CD4-positive, alpha-beta T cell (primary cell): Measurements from ENCODE around the gene GNE. TPM values are rescaled to one million over a fixed set of nuclear protein-coding genes. Genes with fewer than 3 reads are reported as not detected.
"Not testable (repeated sequence)": the region's sequence is repeated elsewhere in the genome, so short reads cannot be mapped to it uniquely, and the experiment has no call there.

ENCODE experiments used
- ATAC-seq: fragments of 200-7000 bp; cut with Tn5 transposase; one replicate; pipeline ENCODE4 v1.10.0; 2022; ENCODE audit warnings: mild to moderate bottlenecking; ENCODE audit not compliant: poor library complexity
- CTCF ChIA-PET: fragments of 350-600 bp; sonication (Branson Sonifier 250); formaldehyde crosslinking; loops from one replicate; lab custom pipeline; 2021; ENCODE audit warnings: antibody characterized with exemption, inconsistent platforms; lab: Charles Lee
- POLR2A ChIA-PET: fragments of 350-600 bp; sonication (Branson Sonifier 250); formaldehyde crosslinking; loops from one replicate; lab custom pipeline; 2021; ENCODE audit warnings: antibody characterized with exemption, inconsistent platforms; lab: Charles Lee
- DNase-seq, 14 experiments: peaks; one replicate each; pipeline ENCODE4 v3.0.0-alpha.2; 2013 to 2020; ENCODE audit warnings: mixed read lengths in 2 of 14
- H3K27ac ChIP-seq, 2 donors: one replicate each; pipeline versions ENCODE4 v1.5.1 to v1.7.0; 2013; ENCODE audit warnings: low read length in 2 of 2, low read depth in 1 of 2, mild to moderate bottlenecking in 1 of 2
- H3K27me3 ChIP-seq, 2 experiments: 1 replicate in 1 of 2; 2 replicates in 1 of 2; pipeline versions ENCODE4 v1.6.1 to v1.7.0; 2013; ENCODE audit warnings: low read length in 2 of 2, control low read depth in 1 of 2, mild to moderate bottlenecking in 1 of 2, moderate library complexity in 1 of 2; ENCODE audit not compliant: insufficient read depth in 2 of 2, control insufficient read depth in 1 of 2
- H3K36me3 ChIP-seq: one replicate; pipeline ENCODE4 v1.6.1; 2013; ENCODE audit warnings: low read length, control low read depth; ENCODE audit not compliant: insufficient read depth
- H3K4me1 ChIP-seq: one replicate; pipeline ENCODE4 v1.6.1; 2013; ENCODE audit warnings: low read length, control low read depth; ENCODE audit not compliant: insufficient read depth
- H3K4me3 ChIP-seq: one replicate; pipeline ENCODE4 v1.5.1; 2013; ENCODE audit warnings: mild to moderate bottlenecking, low read length, moderate library complexity
- H3K9me3 ChIP-seq, 2 experiments: 1 replicate in 1 of 2; 2 replicates in 1 of 2; pipeline versions ENCODE4 v1.6.1 to v1.7.0; 2013; ENCODE audit warnings: low read length in 2 of 2, mild to moderate bottlenecking in 2 of 2, control low read depth in 1 of 2, moderate library complexity in 1 of 2; ENCODE audit not compliant: control insufficient read depth in 1 of 2, insufficient read depth in 1 of 2
- H3K27ac Mint-ChIP-seq: one replicate; pipeline ENCODE4 v1.8.0; 2020; ENCODE audit warnings: mixed read lengths
- H3K27me3 Mint-ChIP-seq: one replicate; pipeline ENCODE4 v1.8.0; 2021; ENCODE audit warnings: mixed read lengths
- H3K36me3 Mint-ChIP-seq: one replicate; pipeline ENCODE4 v1.8.0; 2021; ENCODE audit warnings: low read depth, mixed read lengths
- H3K4me1 Mint-ChIP-seq: one replicate; pipeline ENCODE4 v1.8.0; 2021; ENCODE audit warnings: low read depth, mixed read lengths
- H3K4me3 Mint-ChIP-seq: one replicate; pipeline ENCODE4 v1.8.0; 2020; ENCODE audit warnings: mild to moderate bottlenecking, mixed read lengths
- H3K9me3 Mint-ChIP-seq: one replicate; pipeline ENCODE4 v1.8.0; 2020; ENCODE audit warnings: mixed read lengths
- intact Hi-C, 2 experiments: fragments of 100-400 bp; cut with DNase I in 1 of 2; cut with micrococcal nuclease in 1 of 2; formaldehyde crosslinking; loops; one replicate each; pipeline versions ENCODE4 v1.15.1 to v1.9.0; 2023 to 2025; cut with DNase I, micrococcal nuclease
- total RNA-seq, 174 experiments: library from RNA in 2 of 174; stranded (reverse) in 2 of 174; gene quantifications; one replicate each; pipeline ENCODE4 v1.2.3 and lab custom pipeline; 2021 to 2026
- TF ChIP-seq, protein P1 (sequence below): fragments of 200-600 bp; IDR thresholded peaks from one replicate; pipeline ENCODE4 v1.8.0; 2022; ENCODE audit warnings: antibody characterized with exemption, mild to moderate bottlenecking

Gene GNE
- total RNA-seq, 2 experiments from 2014 or later: 12.5 to 14.6 TPM

GRCh38 chr9:36276254-36276653, 18.0 kb upstream of the GNE start:
- Histone ChIP-seq H3K27ac (no peak overlapping the region), H3K4me1 (no peaks in the 10 kb centered on the region), H3K4me3 (no peak overlapping the region), H3K36me3 (no peaks in the 10 kb centered on the region), H3K27me3 (no peaks in the 10 kb centered on the region), H3K9me3 (no peaks in the 10 kb centered on the region)
- ChIA-PET CTCF (no interaction called here), POLR2A (no interaction called here)
- Mint-ChIP-seq H3K36me3 (no peaks in the 10 kb centered on the region), H3K27me3 (no peaks in the 10 kb centered on the region), H3K27ac (no peak overlapping the region), H3K4me3 (no peak overlapping the region), H3K9me3 (no peaks in the 10 kb centered on the region), H3K4me1 (no peaks in the 10 kb centered on the region)
- ATAC-seq: no peak
- TF ChIP-seq, protein P1, sequence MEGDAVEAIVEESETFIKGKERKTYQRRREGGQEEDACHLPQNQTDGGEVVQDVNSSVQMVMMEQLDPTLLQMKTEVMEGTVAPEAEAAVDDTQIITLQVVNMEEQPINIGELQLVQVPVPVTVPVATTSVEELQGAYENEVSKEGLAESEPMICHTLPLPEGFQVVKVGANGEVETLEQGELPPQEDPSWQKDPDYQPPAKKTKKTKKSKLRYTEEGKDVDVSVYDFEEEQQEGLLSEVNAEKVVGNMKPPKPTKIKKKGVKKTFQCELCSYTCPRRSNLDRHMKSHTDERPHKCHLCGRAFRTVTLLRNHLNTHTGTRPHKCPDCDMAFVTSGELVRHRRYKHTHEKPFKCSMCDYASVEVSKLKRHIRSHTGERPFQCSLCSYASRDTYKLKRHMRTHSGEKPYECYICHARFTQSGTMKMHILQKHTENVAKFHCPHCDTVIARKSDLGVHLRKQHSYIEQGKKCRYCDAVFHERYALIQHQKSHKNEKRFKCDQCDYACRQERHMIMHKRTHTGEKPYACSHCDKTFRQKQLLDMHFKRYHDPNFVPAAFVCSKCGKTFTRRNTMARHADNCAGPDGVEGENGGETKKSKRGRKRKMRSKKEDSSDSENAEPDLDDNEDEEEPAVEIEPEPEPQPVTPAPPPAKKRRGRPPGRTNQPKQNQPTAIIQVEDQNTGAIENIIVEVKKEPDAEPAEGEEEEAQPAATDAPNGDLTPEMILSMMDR: no peak
- no peak for DNase-seq
- intact Hi-C loops: no loop called here

DNA sequence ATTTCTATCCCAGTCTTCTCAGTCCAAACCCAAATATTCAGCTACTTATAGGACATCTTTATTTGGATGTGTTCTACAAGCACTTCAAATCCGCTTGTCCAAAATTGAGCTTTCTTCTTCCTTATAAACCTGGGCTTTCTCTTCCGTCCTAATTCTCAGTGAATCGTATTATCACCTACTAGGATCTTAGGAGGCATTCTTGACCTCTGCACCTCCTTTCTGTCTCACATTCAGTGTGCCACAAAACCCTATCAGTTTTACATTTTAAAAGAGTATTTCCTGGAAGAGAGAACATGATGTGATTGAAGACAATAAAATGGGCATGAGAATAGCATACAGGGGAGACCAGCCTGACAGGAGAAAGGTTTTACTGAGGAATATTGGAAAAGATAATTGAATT, 16.8 kb upstream of the GNE start:
- Mint-ChIP-seq H3K27ac (no peak overlapping the region), H3K27me3 (no peaks in the 10 kb centered on the region), H3K4me1 (no peaks in the 10 kb centered on the region), H3K36me3 (no peaks in the 10 kb centered on the region), H3K9me3 (no peaks in the 10 kb centered on the region), H3K4me3 (no peak overlapping the region)
- H3K4me3 ChIP-seq: no peak overlapping the region
- intact Hi-C loops: no loop called here
- H3K36me3 ChIP-seq: no peaks in the 10 kb centered on the region
- no peaks in the 10 kb centered on the region for H3K9me3 ChIP-seq
- ChIA-PET CTCF (no interaction called here), POLR2A (no interaction called here)
- H3K27ac ChIP-seq: no peak overlapping the region
- no peaks in the 10 kb centered on the region for H3K4me1 ChIP-seq
- no peak for DNase-seq
- TF ChIP-seq, protein P1: no peak
- ATAC-seq: no peak
- no peaks in the 10 kb centered on the region for H3K27me3 ChIP-seq

DNA sequence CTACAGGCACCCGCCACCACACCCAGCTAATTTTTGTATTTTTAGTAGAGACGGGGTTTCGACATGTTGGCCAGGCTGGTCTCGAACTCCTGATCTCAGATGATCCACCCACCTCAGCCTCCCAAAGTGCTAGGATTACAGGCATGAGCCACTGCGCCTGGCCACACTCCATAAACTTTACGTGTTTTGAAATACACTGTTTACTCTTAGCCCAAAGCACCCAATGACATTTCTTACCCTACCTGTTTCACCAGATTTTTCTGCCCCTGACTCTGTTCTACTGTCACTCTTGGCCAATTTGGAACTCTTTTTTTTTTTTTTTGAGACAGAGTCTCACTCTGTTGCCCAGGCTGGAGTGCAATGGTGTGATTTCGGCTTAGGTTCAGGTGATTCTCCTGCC, 15.1 kb upstream of the GNE start:
- POLR2A ChIA-PET, H3K9me3 Mint-ChIP-seq, H3K4me3 Mint-ChIP-seq, ATAC-seq, H3K36me3 ChIP-seq, CTCF ChIA-PET, H3K27me3 Mint-ChIP-seq, H3K4me3 ChIP-seq, H3K27me3 ChIP-seq, H3K36me3 Mint-ChIP-seq, H3K4me1 Mint-ChIP-seq, H3K9me3 ChIP-seq, H3K27ac Mint-ChIP-seq, H3K27ac ChIP-seq, H3K4me1 ChIP-seq, DNase-seq, intact Hi-C loops: not testable (repeated sequence)

GRCh38 chr9:36268007-36268427, 9.8 kb upstream of the GNE start:
- POLR2A ChIA-PET: no interaction called here
- H3K4me3 Mint-ChIP-seq: no peak overlapping the region
- H3K36me3 Mint-ChIP-seq: no peaks in the 10 kb centered on the region

More at GRCh38 chr9:36268007-36268427, 9.8 kb upstream of the GNE start:
- CTCF ChIA-PET: no interaction called here
- no peaks in the 10 kb centered on the region for H3K27me3 Mint-ChIP-seq
- Histone ChIP-seq H3K27ac (no peak overlapping the region), H3K27me3 (no peaks in the 10 kb centered on the region), H3K9me3 (no peaks in the 10 kb centered on the region), H3K4me3 (no peak overlapping the region), H3K36me3 (no peaks in the 10 kb centered on the region), H3K4me1 (no peaks in the 10 kb centered on the region)
- TF ChIP-seq, protein P1: no peak
- H3K9me3 Mint-ChIP-seq: no peaks in the 10 kb centered on the region
- intact Hi-C loops: no loop called here
- DNase-seq (no peak), ATAC-seq (no peak)
- H3K4me1 Mint-ChIP-seq: no peaks in the 10 kb centered on the region
- no peak overlapping the region for H3K27ac Mint-ChIP-seq
